Testis (tissue), 2 donors: Measurements from ENCODE around the gene HPCA.

Source experiments
- POLR2A ChIP-seq: fragments of 450-650 bp; IDR thresholded peaks from one replicate; pipeline ENCODE4 v1.6.1; 2017; ENCODE audit warnings: antibody characterized with exemption, mild to moderate bottlenecking, moderate library complexity
- TF ChIP-seq, protein P1 (sequence below), 3 experiments: fragments of 450-650 bp in 2 of 3; fragments of 200-600 bp in 1 of 3; sonication (generic) in 1 of 3; IDR thresholded peaks; one replicate each; pipeline ENCODE4 v1.5.1; 2016 to 2019; ENCODE audit warnings: antibody characterized with exemption in 3 of 3, mild to moderate bottlenecking in 2 of 3, moderate library complexity in 1 of 3

DNA sequence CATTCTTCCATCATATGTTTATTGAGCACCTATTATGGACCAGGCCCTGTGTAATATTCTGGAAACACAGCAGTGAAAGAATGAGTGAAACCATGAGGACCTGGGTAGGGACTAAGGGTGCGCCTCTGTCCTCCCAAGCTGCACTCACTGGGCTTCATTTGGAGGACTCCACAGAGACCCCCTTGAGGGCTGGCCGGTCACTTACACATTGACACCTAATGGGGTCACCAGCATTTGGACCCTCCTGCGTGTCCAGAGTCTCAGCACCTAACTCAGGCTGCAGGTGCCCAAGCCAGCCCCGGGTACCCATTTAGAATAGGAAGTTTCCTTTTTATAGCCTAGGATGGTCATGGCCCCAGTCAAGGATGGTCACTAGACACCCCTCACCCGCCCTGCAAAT is 12.8 kb upstream of the HPCA start:
- TF ChIP-seq, protein P1, sequence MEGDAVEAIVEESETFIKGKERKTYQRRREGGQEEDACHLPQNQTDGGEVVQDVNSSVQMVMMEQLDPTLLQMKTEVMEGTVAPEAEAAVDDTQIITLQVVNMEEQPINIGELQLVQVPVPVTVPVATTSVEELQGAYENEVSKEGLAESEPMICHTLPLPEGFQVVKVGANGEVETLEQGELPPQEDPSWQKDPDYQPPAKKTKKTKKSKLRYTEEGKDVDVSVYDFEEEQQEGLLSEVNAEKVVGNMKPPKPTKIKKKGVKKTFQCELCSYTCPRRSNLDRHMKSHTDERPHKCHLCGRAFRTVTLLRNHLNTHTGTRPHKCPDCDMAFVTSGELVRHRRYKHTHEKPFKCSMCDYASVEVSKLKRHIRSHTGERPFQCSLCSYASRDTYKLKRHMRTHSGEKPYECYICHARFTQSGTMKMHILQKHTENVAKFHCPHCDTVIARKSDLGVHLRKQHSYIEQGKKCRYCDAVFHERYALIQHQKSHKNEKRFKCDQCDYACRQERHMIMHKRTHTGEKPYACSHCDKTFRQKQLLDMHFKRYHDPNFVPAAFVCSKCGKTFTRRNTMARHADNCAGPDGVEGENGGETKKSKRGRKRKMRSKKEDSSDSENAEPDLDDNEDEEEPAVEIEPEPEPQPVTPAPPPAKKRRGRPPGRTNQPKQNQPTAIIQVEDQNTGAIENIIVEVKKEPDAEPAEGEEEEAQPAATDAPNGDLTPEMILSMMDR (IDR thresholded peaks at IDR 0.05), result no peak
- TF ChIP-seq POLR2A, result no peak
